Type B pancreatic cell (in vitro differentiated cells): ENCODE results near the gene NUP133. TPM values are rescaled to one million over a fixed set of nuclear protein-coding genes. Genes with fewer than 3 reads are reported as not detected.
A peak's percentile ranks its signal among the peaks of the same experiment; 100 is the strongest.

Experiments
- DNase-seq: peaks from one replicate; pipeline ENCODE4 v3.0.0; 2021; ENCODE audit warnings: mixed read lengths; ENCODE audit not compliant: unreplicated experiment; ENCODE audit errors: extremely low spot score
- H3K27ac Mint-ChIP-seq: 2 replicates; pipeline ENCODE4 v1.8.0; 2021; ENCODE audit warnings: mild to moderate bottlenecking, mixed read lengths
- H3K27me3 Mint-ChIP-seq: 2 replicates; pipeline ENCODE4 v1.8.0; 2021; ENCODE audit warnings: mixed read lengths
- H3K36me3 Mint-ChIP-seq: 2 replicates; pipeline ENCODE4 v1.8.0; 2021; ENCODE audit warnings: mixed read lengths
- H3K4me1 Mint-ChIP-seq: one replicate; pipeline ENCODE4 v1.8.0; 2021; ENCODE audit warnings: mixed read lengths; ENCODE audit not compliant: unreplicated experiment
- H3K4me3 Mint-ChIP-seq: 2 replicates; pipeline ENCODE4 v1.8.0; 2021; ENCODE audit warnings: mild to moderate bottlenecking, mixed read lengths
- H3K9me3 Mint-ChIP-seq: 2 replicates; pipeline ENCODE4 v1.8.0; 2021; ENCODE audit warnings: mixed read lengths
- long read RNA-seq: library from polyadenylated mRNA; unstranded; transcript quantifications from one replicate; pipeline ENCODE4 v2.0.0, GENCODE V29; 2020
- total RNA-seq: library from RNA; stranded (reverse); gene quantifications from 2 replicates; pipeline ENCODE4 v1.2.1, GENCODE V29; 2021; ENCODE audit warnings: low replicate concordance
- TF ChIP-seq, protein P1 (sequence below): fragments of 200-600 bp; sonication (generic); conservative IDR thresholded peaks from 2 replicates; pipeline ENCODE4 v1.5.0; 2021; ENCODE audit warnings: antibody characterized with exemption, mild to moderate bottlenecking

The NUP133 gene
- 46.2 and 53.9 TPM in 2 replicates for total RNA-seq
- long read RNA-seq, full-length matches to known transcripts: 24 of 96 reads
- long read RNA-seq, partial matches to known transcripts: 71 of 96 reads
- long read RNA-seq, other reads (novel, unspliced or antisense): 1 of 96 reads

DNA sequence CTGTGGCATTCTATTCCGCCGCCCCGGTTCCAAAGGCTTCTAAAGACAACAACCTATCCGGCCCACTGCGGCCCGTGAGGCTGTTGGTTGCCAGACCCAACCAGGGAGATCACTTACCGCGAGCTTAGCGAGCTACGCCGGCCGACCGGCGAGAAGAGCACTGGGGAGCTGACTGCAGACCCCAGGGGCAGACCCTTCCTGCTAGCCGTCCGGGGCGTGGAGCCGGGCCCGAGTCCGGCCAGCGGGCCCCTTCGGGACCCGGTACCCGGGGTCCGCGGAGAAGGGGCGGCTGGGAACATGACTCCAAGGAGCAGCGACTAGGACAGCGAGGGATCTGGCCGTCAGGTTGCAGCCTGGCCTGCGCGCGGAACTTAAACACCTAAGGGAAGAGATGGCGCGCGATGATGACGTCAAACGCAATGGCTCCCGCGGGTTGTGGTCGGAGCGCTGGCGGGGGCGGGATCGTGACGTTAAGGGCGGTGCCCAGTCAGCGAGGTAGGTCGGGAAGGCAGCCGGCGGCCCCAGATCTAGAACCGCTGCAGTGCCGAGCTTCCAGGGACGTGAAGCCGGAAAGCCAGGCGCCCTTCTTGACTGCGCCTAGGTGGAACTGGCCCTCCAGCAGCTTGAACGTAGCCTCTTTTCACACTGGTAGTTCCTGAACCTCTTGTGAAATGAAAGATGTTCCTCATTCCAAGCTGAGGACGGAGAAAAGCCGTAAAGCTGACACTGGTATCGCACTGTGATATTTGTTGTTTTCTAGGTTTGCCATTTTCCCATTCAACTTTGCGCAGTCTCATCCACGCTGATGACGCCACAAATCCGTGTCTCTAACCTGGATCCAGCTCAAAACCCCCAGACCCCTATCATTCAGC, at the start of gene NUP133:
TSS of gene NUP133 (minus strand) at position 391 of the 872 bp plus-strand sequence. CDS start at position 299, 92 bp downstream.
- TF ChIP-seq, protein P1, sequence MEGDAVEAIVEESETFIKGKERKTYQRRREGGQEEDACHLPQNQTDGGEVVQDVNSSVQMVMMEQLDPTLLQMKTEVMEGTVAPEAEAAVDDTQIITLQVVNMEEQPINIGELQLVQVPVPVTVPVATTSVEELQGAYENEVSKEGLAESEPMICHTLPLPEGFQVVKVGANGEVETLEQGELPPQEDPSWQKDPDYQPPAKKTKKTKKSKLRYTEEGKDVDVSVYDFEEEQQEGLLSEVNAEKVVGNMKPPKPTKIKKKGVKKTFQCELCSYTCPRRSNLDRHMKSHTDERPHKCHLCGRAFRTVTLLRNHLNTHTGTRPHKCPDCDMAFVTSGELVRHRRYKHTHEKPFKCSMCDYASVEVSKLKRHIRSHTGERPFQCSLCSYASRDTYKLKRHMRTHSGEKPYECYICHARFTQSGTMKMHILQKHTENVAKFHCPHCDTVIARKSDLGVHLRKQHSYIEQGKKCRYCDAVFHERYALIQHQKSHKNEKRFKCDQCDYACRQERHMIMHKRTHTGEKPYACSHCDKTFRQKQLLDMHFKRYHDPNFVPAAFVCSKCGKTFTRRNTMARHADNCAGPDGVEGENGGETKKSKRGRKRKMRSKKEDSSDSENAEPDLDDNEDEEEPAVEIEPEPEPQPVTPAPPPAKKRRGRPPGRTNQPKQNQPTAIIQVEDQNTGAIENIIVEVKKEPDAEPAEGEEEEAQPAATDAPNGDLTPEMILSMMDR: no peak
- no peaks in the 10 kb centered on the region for H3K36me3 Mint-ChIP-seq
- no peaks in the 10 kb centered on the region for H3K27me3 Mint-ChIP-seq

DNA sequence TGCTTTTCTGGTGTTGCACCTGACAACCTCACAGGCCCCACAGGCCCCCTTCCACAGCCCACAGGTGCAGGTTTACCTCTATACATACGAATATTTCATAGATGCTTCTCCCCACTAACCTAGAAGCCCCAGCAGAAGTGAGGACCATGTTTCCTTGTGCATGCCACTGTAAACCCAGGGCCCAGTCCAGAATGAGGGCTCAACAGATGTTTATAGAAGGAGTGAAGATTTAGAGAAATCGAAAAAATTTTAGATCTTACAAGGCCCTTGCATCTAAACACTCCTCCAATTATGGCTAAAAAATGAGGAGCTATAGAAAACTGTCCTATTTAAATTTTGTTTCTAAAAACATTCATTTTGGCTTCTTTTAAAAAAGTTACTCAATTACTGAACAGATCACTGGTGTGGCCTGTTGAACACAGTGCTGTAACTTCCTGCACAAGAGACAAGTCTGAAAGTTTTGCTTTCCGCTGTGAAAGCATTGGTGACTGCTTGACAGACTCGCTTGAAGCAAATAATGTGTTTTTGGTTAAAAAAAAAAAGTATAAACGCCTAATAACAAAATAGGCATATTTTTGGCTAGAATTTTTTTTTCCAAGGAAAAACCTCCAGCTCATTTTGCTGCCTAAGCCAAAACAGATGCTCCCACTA, 49.2 kb upstream of the NUP133 start:
- Mint-ChIP-seq H3K4me3 (peak overlapping the region; percentile 89), H3K9me3 (no peaks in the 10 kb centered on the region), H3K27me3 (no peaks in the 10 kb centered on the region), H3K27ac (peak overlapping the region; percentile 74), H3K4me1 (peaks cover 29% of the 10 kb centered on the region), H3K36me3 (no peaks in the 10 kb centered on the region)
- DNase-seq: no peak
- TF ChIP-seq, protein P1: no peak

More for the DNA sequence above, at the start of gene NUP133:
- peak; percentile 98 for DNase-seq
- H3K4me1 Mint-ChIP-seq: peaks cover 11% of the 10 kb centered on the region
- H3K4me3 Mint-ChIP-seq: peak within 1 kb of the TSS; percentile 95
- peak within 1 kb of the TSS; percentile 99 for H3K27ac Mint-ChIP-seq
- no peaks in the 10 kb centered on the region for H3K9me3 Mint-ChIP-seq

DNA sequence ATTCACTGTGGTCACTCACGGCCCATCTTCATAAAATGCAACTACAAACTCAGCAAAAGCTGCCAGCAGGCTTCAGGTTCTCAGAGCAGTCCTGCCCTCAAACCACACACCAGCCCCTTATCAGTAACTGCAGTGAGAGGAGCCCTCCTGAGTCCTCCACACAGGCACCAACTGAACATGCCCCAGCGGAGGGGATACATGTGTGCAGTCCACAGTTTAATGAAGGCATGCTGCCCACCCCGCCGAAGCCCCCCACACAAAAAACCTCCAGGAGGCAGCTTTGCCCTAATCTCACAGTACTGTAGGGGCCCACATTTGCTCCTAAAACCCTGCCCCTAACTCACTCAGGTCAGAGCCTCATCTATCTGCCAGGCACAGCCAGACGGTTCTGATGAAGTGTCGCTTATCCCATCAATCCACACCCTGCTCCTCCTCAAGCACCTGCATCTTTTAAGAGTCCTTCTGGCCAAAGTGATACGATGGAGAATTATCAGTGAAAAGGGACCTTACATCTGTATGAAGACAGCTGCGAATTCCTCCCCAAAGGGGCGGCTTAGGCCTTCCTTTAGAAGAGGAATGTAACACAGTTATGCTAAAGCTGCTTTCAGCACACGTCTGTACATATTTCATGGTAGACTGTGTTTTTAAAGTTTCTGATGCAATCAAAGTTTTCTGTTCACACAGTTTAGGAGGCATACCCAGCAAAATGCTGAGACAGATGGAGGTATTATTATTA, 46.9 kb upstream of the NUP133 start:
- TF ChIP-seq, protein P1: no peak
- Mint-ChIP-seq H3K27me3 (no peaks in the 10 kb centered on the region), H3K36me3 (no peaks in the 10 kb centered on the region), H3K4me3 (peak overlapping the region; percentile 29), H3K27ac (peak overlapping the region; percentile 5), H3K9me3 (no peaks in the 10 kb centered on the region), H3K4me1 (peaks cover 39% of the 10 kb centered on the region)
- DNase-seq: no peak

DNA sequence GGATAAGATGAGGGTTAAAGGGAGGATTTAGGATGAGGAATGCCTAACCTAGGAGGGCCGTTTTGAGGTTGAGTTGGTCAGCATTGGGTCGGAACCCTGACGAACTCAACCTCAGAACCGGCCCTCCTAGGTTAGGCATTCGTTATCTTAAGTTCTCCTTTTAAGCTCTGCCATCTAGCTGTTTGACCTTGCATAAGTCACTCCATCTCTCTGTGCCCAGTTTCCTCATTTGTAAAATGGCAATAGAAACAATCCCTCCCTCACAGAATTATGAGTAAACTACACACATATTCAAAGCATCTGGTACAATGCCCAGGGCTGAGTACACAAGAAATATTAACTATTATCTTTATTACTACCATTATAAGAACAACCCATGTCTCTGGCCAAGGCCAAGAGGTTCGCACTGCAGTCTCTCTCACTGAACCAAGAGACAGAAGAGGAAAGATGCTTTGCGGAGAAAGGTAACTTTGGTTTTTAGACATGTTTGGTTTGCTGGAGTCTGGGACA, 45.5 kb upstream of the NUP133 start:
- Mint-ChIP-seq H3K36me3 (peaks cover 7% of the 10 kb centered on the region), H3K27ac (peak overlapping the region; percentile 3), H3K9me3 (no peaks in the 10 kb centered on the region), H3K27me3 (no peaks in the 10 kb centered on the region), H3K4me1 (peaks cover 36% of the 10 kb centered on the region), H3K4me3 (no peak overlapping the region)
- no peak for DNase-seq
- TF ChIP-seq, protein P1: no peak

DNA sequence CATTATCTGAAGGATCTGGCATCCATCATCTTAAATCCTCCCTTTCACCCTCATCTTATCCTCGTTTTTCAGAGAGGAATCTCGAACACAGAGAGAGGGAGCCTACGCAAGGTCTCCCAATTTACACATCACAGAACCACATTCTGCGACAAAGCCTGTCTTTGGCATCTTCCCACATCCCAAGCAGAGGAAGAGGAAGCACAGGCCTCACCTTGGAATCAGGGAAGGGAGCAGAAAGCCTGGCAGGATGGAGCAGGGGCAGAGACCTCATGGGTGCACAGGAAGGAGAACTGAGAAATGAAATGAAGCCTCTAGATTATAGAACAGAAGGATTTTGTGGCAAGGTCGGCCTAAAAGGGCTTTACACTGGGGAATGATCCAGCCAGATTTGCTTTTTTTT, 44.6 kb upstream of the NUP133 start:
- DNase-seq: no peak
- Mint-ChIP-seq H3K9me3 (no peaks in the 10 kb centered on the region), H3K27ac (no peak overlapping the region), H3K36me3 (peaks cover 7% of the 10 kb centered on the region), H3K27me3 (no peaks in the 10 kb centered on the region), H3K4me1 (peaks cover 36% of the 10 kb centered on the region), H3K4me3 (no peak overlapping the region)
- TF ChIP-seq, protein P1: no peak
